SU-DHL-6 (cell line): ENCODE measurements around the gene CNBP.

Experiments
- CTCF ChIP-seq: fragments of 200-600 bp; sonication (generic); IDR thresholded peaks from one replicate; pipeline ENCODE4 v1.5.1; 2017; ENCODE audit warnings: antibody characterized with exemption, mild to moderate bottlenecking, low read length, moderate library complexity; ENCODE audit not compliant: insufficient read depth, poor library complexity, severe bottlenecking
- EZH2phosphoT487 ChIP-seq: fragments of 200-600 bp; sonication (generic), shearing (Covaris generic); conservative IDR thresholded peaks from 2 replicates; pipeline ENCODE4 v1.6.1; 2018; ENCODE audit warnings: mild to moderate bottlenecking, antibody characterized with exemption, low read length, moderate library complexity, mixed read lengths

GRCh38 chr3:129120254-129121004 is 63.3 kb downstream of the CNBP start:
- no peak for TF ChIP-seq CTCF
- no peak for TF ChIP-seq EZH2phosphoT487
